Breast epithelium (tissue), 4 donors: ENCODE results near the gene RAB29. TPM values are rescaled to one million over a fixed set of nuclear protein-coding genes. Genes with fewer than 3 reads are reported as not detected.

Experiments used
- DNase-seq, 2 donors: peaks; one replicate each; pipeline ENCODE4 v3.0.0-alpha.2; 2019; ENCODE audit warnings: low spot score in 2 of 2
- H3K27ac ChIP-seq, 2 donors: fragments of 200-600 bp; sonication (generic) in 1 of 2; one replicate each; pipeline ENCODE4 v1.5.1; 2016 to 2019; ENCODE audit warnings: mild to moderate bottlenecking in 1 of 2
- H3K27me3 ChIP-seq, 2 donors: fragments of 200-600 bp; sonication (generic) in 1 of 2; one replicate each; pipeline versions ENCODE4 v1.5.1 to v1.6.0; 2017 to 2019; ENCODE audit warnings: control low read depth in 1 of 2, mild to moderate bottlenecking in 1 of 2
- H3K36me3 ChIP-seq: fragments of 200-600 bp; one replicate; pipeline ENCODE4 v1.5.1; 2019
- H3K4me1 ChIP-seq, 2 donors: fragments of 200-600 bp; sonication (generic); one replicate each; pipeline ENCODE4 v1.5.1; 2016 to 2019; ENCODE audit warnings: control low read depth in 1 of 2
- H3K4me3 ChIP-seq, 3 donors: fragments of 200-600 bp; sonication (generic); 1 replicate in 2 of 3; 2 replicates in 1 of 3; pipeline ENCODE4 v1.5.1; 2016 to 2019; ENCODE audit warnings: mild to moderate bottlenecking in 3 of 3, moderate library complexity in 2 of 3
- H3K9me3 ChIP-seq, 2 donors: fragments of 200-600 bp; sonication (generic) in 1 of 2; one replicate each; pipeline ENCODE4 v1.5.1; 2016 to 2019; ENCODE audit warnings: control low read depth in 1 of 2
- POLR2A ChIP-seq: fragments of 450-650 bp; IDR thresholded peaks from one replicate; pipeline ENCODE4 v1.6.1; 2016; ENCODE audit warnings: antibody characterized with exemption, mild to moderate bottlenecking, moderate library complexity
- POLR2AphosphoS5 ChIP-seq, 3 donors: sonication (generic); formaldehyde crosslinking; IDR thresholded peaks; one replicate each; pipeline ENCODE4 v1.6.1; 2017; ENCODE audit warnings: antibody characterized with exemption in 3 of 3
- intact Hi-C: fragments of 100-400 bp; cut with DNase I; formaldehyde crosslinking; loops from one replicate; pipeline ENCODE4 v1.15.1; 2023; ENCODE audit warnings: low total_unique reads
- total RNA-seq, 3 donors: library from RNA; depleted of rRNA; stranded (reverse); fragments of >200 nt; gene quantifications; one replicate each; pipeline ENCODE4 v1.1.0, GENCODE V29; 2016
- TF ChIP-seq, protein P1 (sequence below), 3 donors: fragments of 450-650 bp; IDR thresholded peaks; one replicate each; pipeline ENCODE4 v1.5.1; 2016 to 2017; ENCODE audit warnings: antibody characterized with exemption in 3 of 3, mild to moderate bottlenecking in 3 of 3, moderate library complexity in 3 of 3

Gene RAB29
- total RNA-seq, 3 donors from 2014 or later, result 22.4 to 30.3 (median 23.9) TPM

DNA sequence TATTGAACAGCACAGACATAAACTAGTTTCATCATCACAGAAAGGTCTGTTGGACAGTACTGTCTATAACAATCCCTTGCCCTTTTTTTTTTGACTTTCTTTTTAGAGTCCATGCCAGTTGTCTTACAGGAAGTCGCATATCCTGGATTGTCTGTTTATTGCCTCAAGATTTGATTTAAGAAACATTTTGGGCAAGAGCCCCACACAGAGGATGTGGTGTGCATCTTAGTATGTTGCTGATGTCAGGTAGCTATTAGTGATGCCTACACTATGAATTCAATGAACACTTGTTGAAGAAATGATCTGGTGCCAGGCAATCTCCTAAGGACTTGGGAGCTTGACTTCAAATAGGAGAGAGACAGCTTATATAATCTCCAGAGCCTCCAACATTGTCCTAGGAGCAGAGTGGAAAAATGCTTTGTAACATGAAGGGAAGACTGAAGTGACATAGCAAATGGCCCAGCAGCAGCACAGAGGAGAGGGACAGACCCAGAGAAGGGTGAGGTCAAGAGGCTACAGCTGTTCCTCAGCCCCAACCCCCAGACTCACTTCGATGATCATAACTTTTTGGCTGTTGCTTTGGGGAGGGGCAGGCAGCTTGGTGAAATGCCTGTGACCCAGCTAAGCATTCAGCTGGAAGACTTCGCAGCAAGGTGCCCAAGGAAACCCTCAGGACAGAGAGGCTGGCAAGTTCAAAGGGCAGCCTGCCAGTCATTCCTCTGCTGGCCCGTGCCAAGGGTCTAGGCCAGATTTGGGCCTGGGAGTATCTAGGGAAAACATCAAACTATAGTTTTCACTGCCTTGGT lies 7.5 kb upstream of the RAB29 start:
- H3K36me3 ChIP-seq, result no peaks in the 10 kb centered on the region
- DNase-seq, result no peak
- H3K27me3 ChIP-seq, result no peaks in the 10 kb centered on the region
- TF ChIP-seq POLR2AphosphoS5 (IDR thresholded peaks at IDR 0.05), result no peak
- no peak for TF ChIP-seq POLR2A
- TF ChIP-seq, protein P1, sequence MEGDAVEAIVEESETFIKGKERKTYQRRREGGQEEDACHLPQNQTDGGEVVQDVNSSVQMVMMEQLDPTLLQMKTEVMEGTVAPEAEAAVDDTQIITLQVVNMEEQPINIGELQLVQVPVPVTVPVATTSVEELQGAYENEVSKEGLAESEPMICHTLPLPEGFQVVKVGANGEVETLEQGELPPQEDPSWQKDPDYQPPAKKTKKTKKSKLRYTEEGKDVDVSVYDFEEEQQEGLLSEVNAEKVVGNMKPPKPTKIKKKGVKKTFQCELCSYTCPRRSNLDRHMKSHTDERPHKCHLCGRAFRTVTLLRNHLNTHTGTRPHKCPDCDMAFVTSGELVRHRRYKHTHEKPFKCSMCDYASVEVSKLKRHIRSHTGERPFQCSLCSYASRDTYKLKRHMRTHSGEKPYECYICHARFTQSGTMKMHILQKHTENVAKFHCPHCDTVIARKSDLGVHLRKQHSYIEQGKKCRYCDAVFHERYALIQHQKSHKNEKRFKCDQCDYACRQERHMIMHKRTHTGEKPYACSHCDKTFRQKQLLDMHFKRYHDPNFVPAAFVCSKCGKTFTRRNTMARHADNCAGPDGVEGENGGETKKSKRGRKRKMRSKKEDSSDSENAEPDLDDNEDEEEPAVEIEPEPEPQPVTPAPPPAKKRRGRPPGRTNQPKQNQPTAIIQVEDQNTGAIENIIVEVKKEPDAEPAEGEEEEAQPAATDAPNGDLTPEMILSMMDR (IDR thresholded peaks at IDR 0.05), result no peak
- H3K4me1 ChIP-seq, result peaks cover 0 to 7% of the 10 kb centered on the region in 2 donors
- no peak overlapping the region for H3K4me3 ChIP-seq
- peak overlapping the region; percentile 82 to 85 for H3K27ac ChIP-seq
- intact Hi-C loops, result no loop called here
- H3K9me3 ChIP-seq, result no peaks in the 10 kb centered on the region

DNA sequence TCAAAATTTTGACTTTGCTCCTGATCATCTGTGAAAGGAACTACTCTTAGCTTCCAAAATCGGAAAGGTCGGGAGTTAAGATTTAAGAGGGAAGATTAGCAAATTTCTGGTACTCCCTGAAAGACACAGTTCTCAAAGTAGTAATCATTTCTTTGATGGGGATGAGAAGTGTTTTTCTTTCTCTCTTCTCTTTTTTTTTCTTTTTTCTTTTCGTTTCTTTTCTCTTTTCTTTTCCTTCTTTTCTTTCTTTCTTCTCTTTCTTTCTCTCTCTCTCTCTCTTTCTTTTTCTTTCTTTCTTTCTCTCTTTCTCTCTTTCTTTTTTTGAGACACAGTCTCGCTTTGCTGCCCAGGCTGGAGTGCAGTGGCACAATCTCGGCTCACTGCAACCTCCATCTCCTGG lies 5.1 kb upstream of the RAB29 start:
- intact Hi-C loops, result no loop called here
- Histone ChIP-seq H3K27me3 (no peaks in the 10 kb centered on the region), H3K4me1 (peaks cover 0 to 7% of the 10 kb centered on the region in 2 donors), H3K36me3 (no peaks in the 10 kb centered on the region), H3K9me3 (no peaks in the 10 kb centered on the region), H3K27ac (no peak overlapping the region), H3K4me3 (no peak overlapping the region)
- TF ChIP-seq, protein P1 (IDR thresholded peaks at IDR 0.05), result no peak
- TF ChIP-seq POLR2AphosphoS5 (IDR thresholded peaks at IDR 0.05), result no peak
- no peak for TF ChIP-seq POLR2A
- no peak for DNase-seq

DNA sequence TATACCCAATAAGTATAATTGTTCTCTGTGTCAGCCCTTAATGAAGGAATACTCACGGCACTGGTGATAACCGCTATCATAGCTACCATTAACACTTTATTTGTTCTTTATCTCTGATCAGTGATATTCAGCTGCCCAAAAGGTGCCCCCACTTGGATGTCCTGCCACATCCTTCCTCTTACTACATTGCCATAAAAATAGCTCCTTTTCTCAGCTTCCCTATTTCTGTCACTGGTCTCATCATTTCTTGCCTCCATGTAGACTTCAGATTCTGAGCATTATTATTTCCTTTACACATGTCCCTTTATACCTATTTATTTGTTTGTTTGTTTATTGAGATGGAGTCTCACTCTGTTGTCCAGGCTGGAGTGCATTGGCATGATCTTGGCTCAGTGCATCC lies 2.7 kb upstream of the RAB29 start:
- Histone ChIP-seq H3K9me3 (no peaks in the 10 kb centered on the region), H3K27ac (no peak overlapping the region), H3K36me3 (no peaks in the 10 kb centered on the region), H3K4me1 (peaks cover 0 to 1% of the 10 kb centered on the region in 2 donors), H3K27me3 (no peaks in the 10 kb centered on the region), H3K4me3 (no peak overlapping the region)
- TF ChIP-seq, protein P1 (IDR thresholded peaks at IDR 0.05), result no peak
- TF ChIP-seq POLR2A (no peak), POLR2AphosphoS5 (IDR thresholded peaks at IDR 0.05) (no peak)
- no peak for DNase-seq
- intact Hi-C loops, result no loop called here

DNA sequence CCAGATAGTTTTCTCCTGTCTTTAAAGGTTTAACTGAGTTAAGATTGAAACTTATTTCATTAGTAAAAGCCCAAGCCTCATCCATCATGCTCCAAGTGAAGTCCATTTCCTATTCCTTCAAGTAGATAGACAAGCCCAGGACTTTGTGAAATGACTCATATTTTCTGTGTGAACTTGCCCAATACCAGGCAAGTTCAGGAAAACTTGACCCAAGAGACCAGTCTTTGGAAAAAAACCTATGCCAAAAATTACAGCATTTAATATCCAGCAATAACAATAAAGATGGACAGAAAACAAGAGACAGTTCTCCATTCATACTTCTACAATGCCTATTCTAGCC lies 405 bp upstream of the RAB29 start:
- TF ChIP-seq, protein P1 (IDR thresholded peaks at IDR 0.05), result no peak
- TF ChIP-seq POLR2A (no peak), POLR2AphosphoS5 (IDR thresholded peaks at IDR 0.05) (no peak)
- Histone ChIP-seq H3K36me3 (no peaks in the 10 kb centered on the region), H3K4me3 (peak overlapping the region; percentile 83 to 90 (median 89)), H3K9me3 (no peaks in the 10 kb centered on the region), H3K27me3 (no peaks in the 10 kb centered on the region), H3K4me1 (no peaks in the 10 kb centered on the region), H3K27ac (peak overlapping the region; percentile 70 to 71)
- intact Hi-C loops, result no loop called here
- DNase-seq, result no peak

DNA sequence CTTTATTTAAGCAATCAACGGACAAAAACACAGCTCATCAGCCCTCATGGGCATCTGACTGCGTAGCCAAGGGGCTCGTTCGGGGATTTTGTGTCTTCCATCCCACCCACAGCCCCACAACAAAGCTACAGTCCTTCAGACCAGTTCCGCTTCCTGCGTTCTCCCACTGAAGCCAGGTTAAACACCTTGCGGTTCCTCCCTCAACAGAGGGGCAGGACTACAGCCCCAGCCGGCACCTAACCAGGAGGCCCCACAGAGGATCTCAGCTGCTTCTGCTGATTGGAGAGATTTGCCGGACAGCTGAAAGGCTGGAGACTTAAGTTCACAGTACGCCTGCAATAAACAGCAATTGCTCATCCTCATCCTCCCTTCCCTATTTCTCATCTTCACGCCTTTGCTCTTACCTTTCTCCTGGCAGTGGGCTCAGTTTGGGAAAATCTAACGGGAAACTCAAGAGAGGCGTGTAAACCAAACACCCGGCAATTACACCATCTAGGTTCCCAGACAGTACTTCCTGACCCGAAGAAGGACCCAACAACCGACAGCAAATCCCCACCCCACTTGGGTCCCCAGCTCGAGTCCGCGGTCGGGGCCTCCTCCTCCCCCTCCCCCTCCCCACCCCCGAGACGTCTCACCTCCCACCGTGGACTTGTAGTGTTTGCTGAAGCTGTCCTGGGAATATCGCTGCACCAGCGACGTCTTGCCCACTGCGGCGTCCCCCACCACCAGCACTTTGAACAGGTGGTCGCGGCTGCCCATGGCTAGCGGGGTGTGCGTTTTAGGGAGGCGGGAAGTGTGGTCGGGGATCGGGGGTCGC lies 876 bp downstream of the RAB29 start:
- Histone ChIP-seq H3K27me3 (no peaks in the 10 kb centered on the region), H3K4me3 (peak overlapping the region; percentile 83 to 90 (median 89)), H3K9me3 (no peaks in the 10 kb centered on the region), H3K4me1 (no peaks in the 10 kb centered on the region), H3K36me3 (no peaks in the 10 kb centered on the region), H3K27ac (peak overlapping the region; percentile 70 to 71)
- intact Hi-C loops, result no loop called here
- TF ChIP-seq, protein P1 (IDR thresholded peaks at IDR 0.05), result no peak
- TF ChIP-seq POLR2AphosphoS5 (IDR thresholded peaks at IDR 0.05), result no peak
- TF ChIP-seq POLR2A, result no peak
- DNase-seq, result no peak
